ENCODE data around the gene GLRX5. TPM values are rescaled to one million over a fixed set of nuclear protein-coding genes. Genes with fewer than 3 reads are reported as not detected.

Gene GLRX5
- total and polyA plus RNA-seq, 3 experiments from 2014 or later, result 52.9 to 72.9 (median 54.6) TPM

DNA sequence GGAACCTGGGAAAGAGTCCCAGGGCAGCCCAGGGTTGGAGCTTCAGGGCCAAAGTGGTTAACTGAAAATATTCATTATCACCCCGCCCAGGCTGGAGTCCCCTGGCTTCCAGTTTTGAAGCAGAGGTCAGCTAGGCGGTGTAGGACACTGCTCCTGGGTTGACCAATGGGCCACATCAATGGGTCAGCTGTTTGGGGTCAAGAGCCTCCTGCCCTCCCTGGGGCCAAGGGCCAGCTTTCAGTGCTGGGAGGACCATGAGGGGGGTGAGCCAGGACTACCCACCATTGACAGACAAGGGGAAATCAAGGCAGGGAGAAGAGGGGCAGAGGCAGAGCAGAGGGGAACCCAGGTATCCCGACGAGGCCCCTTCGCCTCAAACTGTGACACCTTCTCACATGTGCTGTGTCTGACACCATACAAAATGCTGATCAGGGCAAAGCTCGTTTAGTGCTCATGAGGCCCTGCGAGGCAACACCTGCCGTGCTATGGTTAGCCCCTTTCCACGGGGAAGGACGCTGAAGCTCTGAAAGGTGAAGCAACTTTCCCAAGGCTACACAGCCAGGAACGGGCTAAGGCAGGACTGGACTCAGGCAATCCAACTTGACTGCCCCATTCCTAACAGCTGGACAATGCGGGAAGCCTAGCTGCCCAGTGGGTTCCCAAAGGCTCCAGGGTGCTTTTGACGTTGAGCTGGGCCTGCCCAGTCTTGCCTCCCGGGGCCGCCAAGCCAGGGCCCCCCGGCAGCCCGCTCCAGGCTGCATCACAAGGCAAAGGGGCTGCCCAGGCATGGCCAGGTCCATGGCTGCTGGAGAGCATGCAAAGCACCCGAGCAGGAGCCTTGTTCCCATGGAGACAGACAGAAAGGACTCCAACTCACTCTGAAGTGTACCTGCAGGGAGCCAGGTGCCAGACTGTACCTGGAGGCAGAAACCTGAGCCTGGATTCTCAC lies 20.4 kb upstream of the GLRX5 start:
- H3K27ac Mint-ChIP-seq, result peak overlapping the region; percentile 85 to 97 (median 93)
- no peaks in the 10 kb centered on the region for H3K27me3 Mint-ChIP-seq
- no peaks in the 10 kb centered on the region for H3K36me3 ChIP-seq (ENCODE audit: insufficient read depth, low read length)
- DNase-seq, result no peak
- H3K4me1 ChIP-seq (ENCODE audit: insufficient read depth, low read length), result peaks cover 61% of the 10 kb centered on the region
- H3K4me3 Mint-ChIP-seq, result peak overlapping the region; percentile 91 to 95 (median 93)
- H3K27me3 ChIP-seq (ENCODE audit: insufficient read depth, low read length, poor library complexity, severe bottlenecking), result no peaks in the 10 kb centered on the region
- peaks cover 63 to 83% (median 73%) of the 10 kb centered on the region in 3 donors for H3K4me1 Mint-ChIP-seq
- no peak overlapping the region for H3K27ac ChIP-seq (ENCODE audit: low read depth, low read length)
- peak overlapping the region; percentile 64 for H3K4me3 ChIP-seq (ENCODE audit: low read length)
- ChIA-PET POLR2A (interaction anchor here (1.5 to 2.2 kb wide), 2 partner anchors 20 to 50 kb away, joined by 3 to 16 read pairs; partner anchors contain the start of gene GLRX5), CTCF (interaction anchor here (1.1 to 3.1 kb wide), 8 partner anchors 9 to 70 kb away, joined by 3 to 22 read pairs (median 6); no protein-coding TSS in a partner anchor)
- H3K9me3 ChIP-seq (ENCODE audit: low read length), result no peaks in the 10 kb centered on the region
- peaks cover 0 to 16% (median 4%) of the 10 kb centered on the region in 3 donors for H3K36me3 Mint-ChIP-seq
- no peaks in the 10 kb centered on the region for H3K9me3 Mint-ChIP-seq

DNA sequence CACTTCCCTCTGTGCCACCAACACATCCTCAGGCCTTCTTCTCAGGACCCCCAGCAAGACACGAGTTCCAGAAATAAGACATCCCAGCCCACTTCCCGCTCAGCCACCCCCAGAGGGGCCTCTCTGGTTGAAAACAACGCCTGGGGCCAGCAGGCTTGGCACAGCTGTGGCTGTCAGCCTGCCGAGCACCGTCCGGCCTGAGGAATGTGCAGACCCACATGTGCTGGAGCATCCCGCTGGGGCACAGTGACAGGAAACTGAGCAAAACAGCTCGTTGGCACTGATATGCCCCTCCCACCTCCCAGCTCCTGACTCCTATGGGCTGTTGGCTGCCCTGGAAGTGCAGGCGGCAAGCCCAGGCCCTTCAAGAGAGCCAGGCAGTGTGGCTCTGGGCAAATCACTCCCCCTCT lies 19.8 kb upstream of the GLRX5 start:
- Histone ChIP-seq H3K9me3 (ENCODE audit: low read length) (no peaks in the 10 kb centered on the region), H3K36me3 (ENCODE audit: insufficient read depth, low read length) (no peaks in the 10 kb centered on the region), H3K27ac (ENCODE audit: low read depth, low read length) (peak overlapping the region; percentile 44), H3K4me1 (ENCODE audit: insufficient read depth, low read length) (peaks cover 62% of the 10 kb centered on the region), H3K27me3 (ENCODE audit: insufficient read depth, low read length, poor library complexity, severe bottlenecking) (no peaks in the 10 kb centered on the region), H3K4me3 (ENCODE audit: low read length) (peak overlapping the region; percentile 64)
- POLR2A ChIA-PET, result interaction anchor here (1.5 to 2.2 kb wide), 2 partner anchors 19 to 51 kb away, joined by 3 to 16 read pairs; partner anchors contain the start of gene GLRX5
- CTCF ChIA-PET, result interaction anchor here (1.1 to 3.1 kb wide), 8 partner anchors 12 to 70 kb away, joined by 3 to 22 read pairs (median 6); no protein-coding TSS in a partner anchor
- Mint-ChIP-seq H3K4me3 (peak overlapping the region; percentile 91 to 95 (median 93)), H3K4me1 (peaks cover 64 to 83% (median 73%) of the 10 kb centered on the region in 3 donors), H3K9me3 (no peaks in the 10 kb centered on the region), H3K27ac (peak overlapping the region; percentile 85 to 97 (median 93)), H3K27me3 (no peaks in the 10 kb centered on the region), H3K36me3 (peaks cover 0 to 11% (median 3%) of the 10 kb centered on the region in 3 donors)
- DNase-seq, result no peak

DNA sequence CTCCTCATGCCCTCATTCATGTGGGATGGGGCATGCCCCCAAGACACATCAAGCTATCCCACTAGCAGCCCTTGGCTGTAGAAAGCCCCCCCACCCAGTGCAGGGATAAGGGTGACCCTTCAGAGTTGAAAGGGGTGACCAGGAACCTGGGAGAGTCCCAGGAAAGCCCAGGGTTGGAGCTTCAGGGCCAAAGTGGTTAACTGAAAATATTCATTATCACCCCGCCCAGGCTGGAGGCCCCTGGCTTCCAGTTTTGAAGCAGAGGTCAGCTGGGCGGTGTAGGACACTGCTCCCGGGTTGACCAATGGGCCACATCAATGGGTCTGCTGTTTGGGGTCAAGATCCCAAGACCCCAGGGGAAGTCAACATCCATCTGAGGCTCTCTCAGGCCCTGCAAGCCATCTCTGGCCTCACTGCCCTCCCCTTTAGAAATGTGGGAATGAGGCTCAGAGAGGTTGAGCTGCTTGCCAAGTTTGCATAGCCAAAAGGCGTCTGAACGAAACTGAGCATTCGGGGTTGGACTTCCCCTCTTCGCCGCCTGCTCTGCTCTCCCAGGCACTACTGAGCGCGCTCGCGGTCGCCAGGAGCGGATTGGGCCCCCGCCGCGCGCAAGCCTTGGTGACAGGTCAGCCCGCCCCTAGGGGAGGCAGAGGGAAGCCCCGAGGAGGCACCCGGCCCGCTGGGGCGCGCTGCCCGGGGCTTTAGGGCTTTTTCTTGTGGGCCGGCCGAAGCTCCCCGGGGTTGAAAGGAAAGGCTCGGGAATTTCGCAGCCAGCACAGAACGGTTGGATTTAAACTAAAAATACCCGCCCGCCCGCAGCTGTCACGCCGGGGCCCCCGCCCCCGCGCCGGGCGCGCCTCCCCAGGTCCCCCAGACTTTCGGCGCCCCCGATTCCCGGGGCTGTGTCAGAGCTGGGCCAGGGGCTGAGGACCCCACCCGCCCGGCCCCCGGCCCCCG lies 19.0 kb upstream of the GLRX5 start:
- Histone ChIP-seq H3K9me3 (ENCODE audit: low read length) (no peaks in the 10 kb centered on the region), H3K36me3 (ENCODE audit: insufficient read depth, low read length) (no peaks in the 10 kb centered on the region), H3K27ac (ENCODE audit: low read depth, low read length) (peak overlapping the region; percentile 44), H3K27me3 (ENCODE audit: insufficient read depth, low read length, poor library complexity, severe bottlenecking) (no peaks in the 10 kb centered on the region), H3K4me3 (ENCODE audit: low read length) (peak overlapping the region; percentile 64), H3K4me1 (ENCODE audit: insufficient read depth, low read length) (peaks cover 68% of the 10 kb centered on the region)
- H3K4me1 Mint-ChIP-seq, result peaks cover 66 to 83% (median 75%) of the 10 kb centered on the region in 3 donors
- H3K36me3 Mint-ChIP-seq, result peaks cover 0 to 9% (median 0%) of the 10 kb centered on the region in 3 donors
- H3K27ac Mint-ChIP-seq, result peak overlapping the region; percentile 85 to 98 (median 96)
- peak overlapping the region; percentile 91 to 95 (median 93) for H3K4me3 Mint-ChIP-seq
- ChIA-PET CTCF (interaction anchor here (0.7 to 3.1 kb wide), 16 partner anchors 11 to 71 kb away, joined by 3 to 22 read pairs (median 4); no protein-coding TSS in a partner anchor), POLR2A (interaction anchor here (1.1 to 2.2 kb wide), 3 partner anchors 12 to 52 kb away, joined by 3 to 16 read pairs (median 4); partner anchors contain the start of gene GLRX5)
- no peaks in the 10 kb centered on the region for H3K9me3 Mint-ChIP-seq
- DNase-seq, result peak; percentile 79 to 86 (median 81)
- no peaks in the 10 kb centered on the region for H3K27me3 Mint-ChIP-seq

DNA sequence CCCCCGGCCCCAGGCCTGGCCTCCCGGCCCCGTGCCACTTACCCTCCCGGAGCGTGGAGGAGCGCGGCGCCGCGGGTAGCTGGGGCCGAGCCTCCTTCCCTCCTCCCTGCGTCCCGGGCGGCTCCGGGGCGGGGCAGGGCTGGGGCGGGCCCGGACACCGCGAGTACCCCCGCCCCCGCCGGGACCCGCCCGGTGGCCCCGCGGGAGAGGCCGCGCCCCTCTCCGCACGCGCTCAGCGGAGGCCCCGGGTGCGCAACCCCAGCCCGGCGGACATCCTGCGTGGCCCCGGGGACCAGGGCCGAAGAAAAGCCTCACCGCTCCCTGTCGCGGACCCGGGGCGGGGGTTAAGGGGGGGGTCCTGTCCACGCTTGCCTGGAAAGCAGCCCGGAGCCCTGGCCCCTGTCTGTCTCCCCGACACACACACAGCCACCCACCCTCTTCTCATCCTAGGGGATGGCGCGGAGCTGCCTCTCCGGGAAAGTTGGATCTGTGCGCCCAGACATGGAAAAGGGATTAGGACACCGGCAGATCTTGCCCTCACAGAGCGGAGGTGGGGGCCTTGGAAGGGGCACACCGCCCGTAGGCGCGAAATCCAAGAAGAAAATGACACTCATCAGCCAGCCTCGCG lies 18.2 kb upstream of the GLRX5 start, which contains the start of gene SYNE3:
TSS of gene SYNE3 (minus strand) at position 97 of the 628 bp plus-strand sequence. CDS start 40,829 bp downstream, outside the sequence.
- Mint-ChIP-seq H3K27ac (peak within 1 kb of the TSS; percentile 92 to 99 (median 96)), H3K9me3 (no peaks in the 10 kb centered on the region), H3K4me1 (peaks cover 62 to 79% (median 75%) of the 10 kb centered on the region in 3 donors), H3K36me3 (peaks cover 0 to 6% (median 0%) of the 10 kb centered on the region in 3 donors), H3K4me3 (peak within 1 kb of the TSS; percentile 91 to 95 (median 93)), H3K27me3 (no peaks in the 10 kb centered on the region)
- Histone ChIP-seq H3K9me3 (ENCODE audit: low read length) (no peaks in the 10 kb centered on the region), H3K36me3 (ENCODE audit: insufficient read depth, low read length) (no peaks in the 10 kb centered on the region), H3K27ac (ENCODE audit: low read depth, low read length) (peak within 1 kb of the TSS; percentile 44), H3K27me3 (ENCODE audit: insufficient read depth, low read length, poor library complexity, severe bottlenecking) (no peaks in the 10 kb centered on the region), H3K4me3 (ENCODE audit: low read length) (peak within 1 kb of the TSS; percentile 64), H3K4me1 (ENCODE audit: insufficient read depth, low read length) (peaks cover 75% of the 10 kb centered on the region)
- ChIA-PET POLR2A (interaction anchor here (0.6 to 2.2 kb wide), 3 partner anchors 8 to 18 kb away, joined by 3 to 16 read pairs (median 4); partner anchors contain the start of gene GLRX5), CTCF (interaction anchor here (0.7 to 3.1 kb wide), 13 partner anchors 10 to 63 kb away, joined by 3 to 22 read pairs (median 4); no protein-coding TSS in a partner anchor)
- DNase-seq, result peak; percentile 47 to 62 (median 57)

DNA sequence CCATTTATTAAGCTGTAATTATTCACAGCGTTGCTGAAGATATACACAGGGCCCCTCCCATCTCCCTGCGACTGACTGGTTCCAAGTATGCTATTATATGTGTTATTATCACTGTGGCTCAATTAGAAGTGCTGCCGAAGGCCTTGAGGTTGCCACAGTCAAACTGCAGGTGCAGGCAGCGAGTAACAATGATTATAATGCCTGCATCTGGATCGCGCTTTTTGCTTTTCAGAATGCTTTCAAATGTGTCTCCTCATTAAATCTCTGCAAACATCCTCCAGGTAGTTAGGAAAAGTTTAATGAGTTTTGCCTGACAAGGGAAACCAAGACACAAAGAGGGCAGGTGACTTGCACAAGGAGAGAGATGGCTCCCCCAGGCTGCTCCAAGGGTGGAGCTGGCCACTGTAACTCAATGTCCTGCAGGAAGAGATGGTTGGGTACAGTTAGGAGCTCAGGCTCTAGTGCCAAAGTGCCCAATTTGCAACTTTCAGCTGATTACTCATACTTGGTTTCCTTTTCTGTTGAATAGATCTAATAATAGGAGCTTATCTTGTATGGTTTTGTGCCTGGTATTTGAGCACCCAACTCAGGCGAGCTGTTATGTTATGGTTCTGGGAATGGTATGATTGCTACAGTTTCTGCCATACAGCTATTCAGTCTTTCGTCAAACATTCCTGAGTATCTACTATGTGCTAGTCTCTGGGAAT lies 16.7 kb upstream of the GLRX5 start:
- no peaks in the 10 kb centered on the region for H3K27me3 Mint-ChIP-seq
- peak overlapping the region; percentile 92 to 98 (median 94) for H3K27ac Mint-ChIP-seq
- Histone ChIP-seq H3K4me3 (ENCODE audit: low read length) (no peak overlapping the region), H3K27me3 (ENCODE audit: insufficient read depth, low read length, poor library complexity, severe bottlenecking) (no peaks in the 10 kb centered on the region), H3K9me3 (ENCODE audit: low read length) (no peaks in the 10 kb centered on the region), H3K4me1 (ENCODE audit: insufficient read depth, low read length) (peaks cover 87% of the 10 kb centered on the region), H3K27ac (ENCODE audit: low read depth, low read length) (no peak overlapping the region), H3K36me3 (ENCODE audit: insufficient read depth, low read length) (no peaks in the 10 kb centered on the region)
- no peak for DNase-seq
- H3K4me3 Mint-ChIP-seq, result peak overlapping the region; percentile 75 to 87 (median 81)
- H3K9me3 Mint-ChIP-seq, result no peaks in the 10 kb centered on the region
- H3K4me1 Mint-ChIP-seq, result peaks cover 69 to 85% (median 80%) of the 10 kb centered on the region in 3 donors
- H3K36me3 Mint-ChIP-seq, result peaks cover 0 to 3% (median 0%) of the 10 kb centered on the region in 3 donors
- POLR2A ChIA-PET, result interaction anchor here (1.1 to 1.8 kb wide), 2 partner anchors 14 to 16 kb away, joined by 4 to 11 read pairs; partner anchors contain the start of gene GLRX5
- CTCF ChIA-PET, result interaction anchor here (0.9 to 1.5 kb wide), 7 partner anchors 9 to 90 kb away, joined by 3 to 7 read pairs (median 3); no protein-coding TSS in a partner anchor

DNA sequence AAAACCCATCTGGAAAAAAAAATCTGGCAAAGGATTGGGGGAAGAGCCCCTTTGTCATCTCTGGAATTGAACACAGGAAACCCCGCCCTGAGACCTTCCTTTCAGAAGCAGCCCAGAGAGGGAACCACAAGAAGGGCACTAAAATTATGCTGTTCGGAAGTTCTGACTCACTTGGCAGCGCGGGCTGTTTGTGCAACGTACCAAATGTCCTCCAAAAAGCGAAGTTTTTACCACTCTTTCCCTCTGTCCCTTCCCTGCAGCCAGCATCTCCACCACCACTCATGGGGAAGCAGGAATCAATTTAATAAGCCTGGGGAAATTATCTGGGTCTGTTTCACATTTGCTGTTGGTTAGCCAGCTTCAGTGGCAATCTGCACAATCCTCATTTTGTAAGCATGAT lies 15.2 kb upstream of the GLRX5 start:
- Histone ChIP-seq H3K36me3 (ENCODE audit: insufficient read depth, low read length) (no peaks in the 10 kb centered on the region), H3K9me3 (ENCODE audit: low read length) (no peaks in the 10 kb centered on the region), H3K4me3 (ENCODE audit: low read length) (peak overlapping the region; percentile 35), H3K27ac (ENCODE audit: low read depth, low read length) (peak overlapping the region; percentile 26), H3K27me3 (ENCODE audit: insufficient read depth, low read length, poor library complexity, severe bottlenecking) (no peaks in the 10 kb centered on the region), H3K4me1 (ENCODE audit: insufficient read depth, low read length) (peaks cover 89% of the 10 kb centered on the region)
- ChIA-PET CTCF (interaction anchor here (0.7 to 1.4 kb wide), 3 partner anchors 20 to 78 kb away, joined by 3 to 6 read pairs (median 3); no protein-coding TSS in a partner anchor), POLR2A (interaction anchor here (1.2 to 1.8 kb wide), 2 partner anchors 15 kb away, joined by 10 to 11 read pairs; partner anchors contain the start of gene GLRX5)
- DNase-seq, result peak; percentile 42 to 83 (median 61)
- Mint-ChIP-seq H3K27me3 (no peaks in the 10 kb centered on the region), H3K4me3 (peak overlapping the region; percentile 75 to 92 (median 81)), H3K9me3 (no peaks in the 10 kb centered on the region), H3K27ac (peak overlapping the region; percentile 92 to 98 (median 94)), H3K4me1 (peaks cover 78 to 85% (median 83%) of the 10 kb centered on the region in 3 donors), H3K36me3 (peaks cover 0 to 3% (median 0%) of the 10 kb centered on the region in 3 donors)

All from CD8-positive, alpha-beta memory T cell (primary cell).